ENCODE measurements around the gene ZNF335.

Gene ZNF335

DNA sequence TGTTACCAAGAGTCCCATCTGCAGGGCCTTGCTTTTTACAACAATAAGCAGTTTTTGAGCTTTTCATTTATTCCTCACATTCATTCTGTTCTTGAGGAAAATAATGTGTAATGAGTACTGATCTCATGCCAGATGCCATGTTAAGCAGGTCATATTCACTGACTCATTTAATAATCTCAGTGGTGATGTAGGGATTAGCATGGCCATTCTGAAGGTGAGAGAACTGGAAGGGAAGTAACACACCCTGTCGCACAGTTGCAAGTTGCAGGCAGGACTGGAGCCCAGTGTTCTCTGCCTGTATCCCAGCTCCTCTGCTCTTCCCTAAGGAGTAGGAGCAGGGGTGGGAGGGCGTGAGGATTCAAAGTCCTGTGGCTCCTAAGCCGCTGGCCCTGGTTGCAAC, 31.9 kb downstream of the ZNF335 start:
- WGBS, 2 donors (ENCODE audit: extremely low coverage in 2 of 2, insufficient read length in 2 of 2, insufficient replicate concordance in 1 of 2): no CpG with 5 or more reads among the region's 3 CpGs
- Histone ChIP-seq H2BK12ac (ENCODE audit: low read length) (no peak overlapping the region), H3K4me2 (ENCODE audit: insufficient read depth, low read length, poor library complexity, severe bottlenecking) (no peak overlapping the region), H3K18ac (ENCODE audit: low read length) (no peak overlapping the region), H2BK5ac (ENCODE audit: low read length) (no peak overlapping the region), H3K23ac (ENCODE audit: low read depth, low read length, poor library complexity) (no peak overlapping the region), H3K27me3 (ENCODE audit: control insufficient read depth in 3 of 3, insufficient read depth in 3 of 3, low read depth in 1 of 3, low read length in 3 of 3) (no peaks in the 10 kb centered on the region), H3K9me3 (replicated peaks in 1 of 2; ENCODE audit: control insufficient read depth in 2 of 2, insufficient read depth in 1 of 2, low read depth in 1 of 2, low read length in 2 of 2) (no peaks in the 10 kb centered on the region), H2BK120ac (ENCODE audit: low read depth, low read length) (no peak overlapping the region), H3K4me1 (ENCODE audit: control insufficient read depth in 2 of 2, insufficient read depth in 1 of 2, low read depth in 1 of 2, low read length in 2 of 2) (peaks cover 4 to 7% of the 10 kb centered on the region in 2 donors), H3K9ac (ENCODE audit: low read depth, low read length, poor library complexity) (no peak overlapping the region), H3K79me1 (ENCODE audit: low read depth, low read length) (peaks cover 3% of the 10 kb centered on the region), H4K91ac (ENCODE audit: low read depth, low read length, poor library complexity) (no peak overlapping the region), H2AFZ (ENCODE audit: low read length) (no peak overlapping the region), H3K27ac (replicated peaks; ENCODE audit: low read length) (no peak overlapping the region), H3K4me3 (ENCODE audit: low read length in 2 of 2) (no peak overlapping the region), H3K36me3 (replicated peaks in 1 of 2; ENCODE audit: control insufficient read depth in 2 of 2, insufficient read depth in 2 of 2, low read length in 2 of 2) (peaks cover 60 to 79% of the 10 kb centered on the region in 2 donors), H3K14ac (ENCODE audit: low read length) (no peak overlapping the region), H3K4ac (ENCODE audit: low read length) (no peak overlapping the region), H2BK15ac (ENCODE audit: low read length) (no peak overlapping the region), H2AK5ac (ENCODE audit: low read depth, low read length) (no peak overlapping the region), H4K8ac (ENCODE audit: low read depth, low read length) (no peak overlapping the region)
- DNase-seq (ENCODE audit: low spot score): no peak

DNA sequence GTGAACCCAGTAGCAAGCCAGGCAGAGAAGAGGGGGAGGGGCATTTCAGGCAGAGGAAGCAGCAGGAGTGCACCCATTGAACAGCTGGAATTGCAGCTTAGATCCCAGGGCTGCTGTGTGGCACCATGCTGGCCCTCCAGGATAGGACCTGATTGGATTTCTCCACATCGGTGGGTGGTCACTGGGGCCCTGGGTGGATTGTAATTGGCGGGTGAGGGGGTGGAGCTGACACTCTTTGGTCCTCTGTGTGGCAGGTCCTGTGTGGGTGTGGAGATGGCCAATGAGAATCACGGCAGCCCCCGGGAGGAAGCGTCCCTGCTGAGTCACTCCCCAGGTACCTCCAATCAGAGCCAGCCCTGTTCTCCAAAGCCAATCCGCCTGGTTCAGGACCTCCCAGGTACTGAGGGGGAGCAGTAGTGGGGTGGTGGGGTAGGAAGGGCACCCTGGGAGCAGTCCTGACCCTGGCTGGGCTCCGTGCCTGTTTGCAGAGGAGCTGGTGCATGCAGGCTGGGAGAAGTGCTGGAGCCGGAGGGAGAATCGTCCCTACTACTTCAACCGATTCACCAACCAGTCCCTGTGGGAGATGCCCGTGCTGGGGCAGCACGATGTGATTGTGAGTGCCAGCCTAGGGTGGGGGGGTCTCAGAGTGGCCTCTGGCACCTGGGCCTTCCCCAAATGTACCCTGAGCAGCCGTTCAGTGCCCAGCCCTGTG, 33.1 kb downstream of the ZNF335 start:
- no peak overlapping the region for H3K27ac ChIP-seq (replicated peaks; ENCODE audit: low read length)
- H2BK5ac ChIP-seq (ENCODE audit: low read length): no peak overlapping the region
- no peak overlapping the region for H4K8ac ChIP-seq (ENCODE audit: low read depth, low read length)
- H3K4me1 ChIP-seq (ENCODE audit: control insufficient read depth in 2 of 2, insufficient read depth in 1 of 2, low read depth in 1 of 2, low read length in 2 of 2): peaks cover 4 to 10% of the 10 kb centered on the region in 2 donors
- no peaks in the 10 kb centered on the region for H3K27me3 ChIP-seq (ENCODE audit: control insufficient read depth in 3 of 3, insufficient read depth in 3 of 3, low read depth in 1 of 3, low read length in 3 of 3)
- H3K79me1 ChIP-seq (ENCODE audit: low read depth, low read length): peaks cover 3% of the 10 kb centered on the region
- H3K23ac ChIP-seq (ENCODE audit: low read depth, low read length, poor library complexity): no peak overlapping the region
- no peak for DNase-seq (ENCODE audit: low spot score)
- H2AFZ ChIP-seq (ENCODE audit: low read length): no peak overlapping the region
- H3K4me3 ChIP-seq (ENCODE audit: low read length in 2 of 2): no peak overlapping the region
- peaks cover 49 to 68% of the 10 kb centered on the region in 2 donors for H3K36me3 ChIP-seq (replicated peaks in 1 of 2; ENCODE audit: control insufficient read depth in 2 of 2, insufficient read depth in 2 of 2, low read length in 2 of 2)
- no peaks in the 10 kb centered on the region for H3K9me3 ChIP-seq (replicated peaks in 1 of 2; ENCODE audit: control insufficient read depth in 2 of 2, insufficient read depth in 1 of 2, low read depth in 1 of 2, low read length in 2 of 2)
- H3K9ac ChIP-seq (ENCODE audit: low read depth, low read length, poor library complexity): no peak overlapping the region
- H3K18ac ChIP-seq (ENCODE audit: low read length): peak overlapping the region; percentile 41
- no peak overlapping the region for H3K4ac ChIP-seq (ENCODE audit: low read length)
- no peak overlapping the region for H3K4me2 ChIP-seq (ENCODE audit: insufficient read depth, low read length, poor library complexity, severe bottlenecking)
- H2BK12ac ChIP-seq (ENCODE audit: low read length): no peak overlapping the region
- H2AK5ac ChIP-seq (ENCODE audit: low read depth, low read length): no peak overlapping the region
- H4K91ac ChIP-seq (ENCODE audit: low read depth, low read length, poor library complexity): no peak overlapping the region
- H2BK120ac ChIP-seq (ENCODE audit: low read depth, low read length): no peak overlapping the region
- WGBS, 2 donors (ENCODE audit: extremely low coverage in 2 of 2, insufficient read length in 2 of 2, insufficient replicate concordance in 1 of 2): no CpG with 5 or more reads among the region's 13 CpGs
- no peak overlapping the region for H2BK15ac ChIP-seq (ENCODE audit: low read length)
- no peak overlapping the region for H3K14ac ChIP-seq (ENCODE audit: low read length)

DNA sequence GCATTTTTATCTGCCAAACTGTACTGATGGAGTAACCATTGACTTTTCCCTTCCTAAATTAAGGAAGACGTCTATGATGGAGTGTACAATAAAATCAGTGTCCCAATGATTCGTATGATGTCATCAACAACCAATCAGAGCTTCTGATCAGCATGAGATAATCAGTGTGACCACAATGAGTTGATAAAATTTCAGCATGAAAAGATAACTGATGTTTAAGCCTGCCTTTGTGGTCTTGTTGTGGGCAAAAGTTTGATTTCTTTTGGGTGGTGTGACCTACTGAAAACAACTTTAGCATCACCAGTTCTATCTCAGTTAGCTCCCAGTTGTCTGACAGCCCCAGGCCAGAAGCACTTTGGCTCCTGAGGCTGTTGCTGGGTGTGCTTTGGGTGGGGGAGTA, 34.2 kb downstream of the ZNF335 start:
- H3K4me2 ChIP-seq (ENCODE audit: insufficient read depth, low read length, poor library complexity, severe bottlenecking): no peak overlapping the region
- no peak overlapping the region for H3K14ac ChIP-seq (ENCODE audit: low read length)
- H3K18ac ChIP-seq (ENCODE audit: low read length): no peak overlapping the region
- no peak overlapping the region for H3K4ac ChIP-seq (ENCODE audit: low read length)
- H3K9me3 ChIP-seq (replicated peaks in 1 of 2; ENCODE audit: control insufficient read depth in 2 of 2, insufficient read depth in 1 of 2, low read depth in 1 of 2, low read length in 2 of 2): no peaks in the 10 kb centered on the region
- peaks cover 38 to 64% of the 10 kb centered on the region in 2 donors for H3K36me3 ChIP-seq (replicated peaks in 1 of 2; ENCODE audit: control insufficient read depth in 2 of 2, insufficient read depth in 2 of 2, low read length in 2 of 2)
- no peak overlapping the region for H3K4me3 ChIP-seq (ENCODE audit: low read length in 2 of 2)
- H3K4me1 ChIP-seq (ENCODE audit: control insufficient read depth in 2 of 2, insufficient read depth in 1 of 2, low read depth in 1 of 2, low read length in 2 of 2): peaks cover 8 to 18% of the 10 kb centered on the region in 2 donors
- WGBS, 2 donors (ENCODE audit: extremely low coverage in 2 of 2, insufficient read length in 2 of 2, insufficient replicate concordance in 1 of 2): no CpG with 5 or more reads among the region's 2 CpGs
- H3K27ac ChIP-seq (replicated peaks; ENCODE audit: low read length): no peak overlapping the region
- no peak overlapping the region for H2BK5ac ChIP-seq (ENCODE audit: low read length)
- no peaks in the 10 kb centered on the region for H3K27me3 ChIP-seq (ENCODE audit: control insufficient read depth in 3 of 3, insufficient read depth in 3 of 3, low read depth in 1 of 3, low read length in 3 of 3)
- H3K79me1 ChIP-seq (ENCODE audit: low read depth, low read length): peaks cover 8% of the 10 kb centered on the region
- H2AFZ ChIP-seq (ENCODE audit: low read length): no peak overlapping the region
- no peak overlapping the region for H2AK5ac ChIP-seq (ENCODE audit: low read depth, low read length)
- H4K91ac ChIP-seq (ENCODE audit: low read depth, low read length, poor library complexity): no peak overlapping the region
- DNase-seq (ENCODE audit: low spot score): no peak
- H2BK15ac ChIP-seq (ENCODE audit: low read length): no peak overlapping the region
- H2BK120ac ChIP-seq (ENCODE audit: low read depth, low read length): no peak overlapping the region
- H3K23ac ChIP-seq (ENCODE audit: low read depth, low read length, poor library complexity): no peak overlapping the region
- H4K8ac ChIP-seq (ENCODE audit: low read depth, low read length): no peak overlapping the region
- no peak overlapping the region for H3K9ac ChIP-seq (ENCODE audit: low read depth, low read length, poor library complexity)
- H2BK12ac ChIP-seq (ENCODE audit: low read length): no peak overlapping the region

DNA sequence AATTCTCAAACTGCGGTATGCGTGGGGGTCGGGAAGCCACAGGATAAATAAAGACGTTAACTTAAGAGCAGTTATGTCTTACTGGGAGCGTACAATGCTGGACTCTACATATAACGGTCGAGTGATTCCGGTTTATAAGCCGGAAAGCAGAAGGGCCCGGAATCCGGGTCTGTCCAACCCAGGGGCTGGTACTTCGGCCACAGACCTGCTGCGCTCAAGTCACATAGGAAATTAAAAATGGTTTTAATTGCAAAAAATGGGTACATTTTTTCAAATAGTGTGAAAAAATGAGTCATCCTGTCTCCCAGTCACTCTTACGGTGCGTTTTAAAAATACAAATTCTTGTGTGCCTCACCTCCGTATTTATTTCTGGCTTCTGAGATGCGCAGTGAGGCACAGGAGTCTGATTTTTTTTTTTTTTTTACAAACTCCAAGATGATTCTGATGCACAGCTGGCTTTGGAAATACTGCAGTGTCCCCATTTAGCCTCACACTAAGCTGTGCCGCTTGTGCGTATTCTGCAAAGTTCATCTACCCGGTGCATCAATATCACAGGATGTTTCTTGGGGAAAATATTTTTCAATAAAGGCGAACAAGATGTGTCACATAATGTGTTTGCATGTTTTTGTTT, 36.5 kb downstream of the ZNF335 start:
- Histone ChIP-seq H2AK5ac (ENCODE audit: low read depth, low read length) (no peak overlapping the region), H4K91ac (ENCODE audit: low read depth, low read length, poor library complexity) (no peak overlapping the region), H3K9ac (ENCODE audit: low read depth, low read length, poor library complexity) (no peak overlapping the region), H3K27me3 (ENCODE audit: control insufficient read depth in 3 of 3, insufficient read depth in 3 of 3, low read depth in 1 of 3, low read length in 3 of 3) (no peaks in the 10 kb centered on the region), H3K36me3 (replicated peaks in 1 of 2; ENCODE audit: control insufficient read depth in 2 of 2, insufficient read depth in 2 of 2, low read length in 2 of 2) (peaks cover 30 to 52% of the 10 kb centered on the region in 2 donors), H3K9me3 (replicated peaks in 1 of 2; ENCODE audit: control insufficient read depth in 2 of 2, insufficient read depth in 1 of 2, low read depth in 1 of 2, low read length in 2 of 2) (no peaks in the 10 kb centered on the region), H3K18ac (ENCODE audit: low read length) (no peak overlapping the region), H3K4me1 (ENCODE audit: control insufficient read depth in 2 of 2, insufficient read depth in 1 of 2, low read depth in 1 of 2, low read length in 2 of 2) (peaks cover 8 to 18% of the 10 kb centered on the region in 2 donors), H3K4ac (ENCODE audit: low read length) (no peak overlapping the region), H3K4me3 (ENCODE audit: low read length in 2 of 2) (peak overlapping the region; percentile 66 to 83), H3K79me1 (ENCODE audit: low read depth, low read length) (peaks cover 8% of the 10 kb centered on the region), H2AFZ (ENCODE audit: low read length) (peak overlapping the region; percentile 75), H4K8ac (ENCODE audit: low read depth, low read length) (no peak overlapping the region), H3K27ac (replicated peaks; ENCODE audit: low read length) (peak overlapping the region; percentile 59), H2BK12ac (ENCODE audit: low read length) (no peak overlapping the region), H3K14ac (ENCODE audit: low read length) (no peak overlapping the region), H3K23ac (ENCODE audit: low read depth, low read length, poor library complexity) (no peak overlapping the region), H2BK15ac (ENCODE audit: low read length) (no peak overlapping the region), H2BK120ac (ENCODE audit: low read depth, low read length) (no peak overlapping the region), H3K4me2 (ENCODE audit: insufficient read depth, low read length, poor library complexity, severe bottlenecking) (peak overlapping the region; percentile 59), H2BK5ac (ENCODE audit: low read length) (no peak overlapping the region)
- no peak for DNase-seq (ENCODE audit: low spot score)
- no CpG with 5 or more reads among the region's 21 CpGs for WGBS, 2 donors (ENCODE audit: extremely low coverage in 2 of 2, insufficient read length in 2 of 2, insufficient replicate concordance in 1 of 2)

Data from neuronal stem cell (in vitro differentiated cells).